ENCODE results near the gene HIVEP3.

Gene HIVEP3

DNA sequence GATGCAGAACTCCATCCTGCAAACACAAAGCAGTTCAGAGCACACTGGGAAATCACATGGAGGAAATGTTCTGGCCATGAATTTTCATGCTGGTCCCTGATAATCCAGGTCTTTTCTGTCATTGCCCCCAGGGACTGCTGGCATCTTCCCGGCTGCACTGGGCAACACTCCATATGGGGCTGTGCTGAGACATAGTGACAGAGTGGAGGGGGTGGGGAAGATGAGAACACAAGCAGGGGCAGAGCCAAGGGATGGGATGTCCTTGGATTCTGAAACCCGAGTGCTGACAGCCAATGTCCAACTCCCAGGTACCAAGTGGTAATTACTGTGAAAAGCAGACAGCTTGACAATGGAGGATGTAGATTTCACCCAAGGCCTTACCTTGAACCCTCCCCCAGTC, 185.7 kb downstream of the HIVEP3 start:
- no peak overlapping the region for H3K27ac Mint-ChIP-seq
- TF ChIP-seq, protein P1, sequence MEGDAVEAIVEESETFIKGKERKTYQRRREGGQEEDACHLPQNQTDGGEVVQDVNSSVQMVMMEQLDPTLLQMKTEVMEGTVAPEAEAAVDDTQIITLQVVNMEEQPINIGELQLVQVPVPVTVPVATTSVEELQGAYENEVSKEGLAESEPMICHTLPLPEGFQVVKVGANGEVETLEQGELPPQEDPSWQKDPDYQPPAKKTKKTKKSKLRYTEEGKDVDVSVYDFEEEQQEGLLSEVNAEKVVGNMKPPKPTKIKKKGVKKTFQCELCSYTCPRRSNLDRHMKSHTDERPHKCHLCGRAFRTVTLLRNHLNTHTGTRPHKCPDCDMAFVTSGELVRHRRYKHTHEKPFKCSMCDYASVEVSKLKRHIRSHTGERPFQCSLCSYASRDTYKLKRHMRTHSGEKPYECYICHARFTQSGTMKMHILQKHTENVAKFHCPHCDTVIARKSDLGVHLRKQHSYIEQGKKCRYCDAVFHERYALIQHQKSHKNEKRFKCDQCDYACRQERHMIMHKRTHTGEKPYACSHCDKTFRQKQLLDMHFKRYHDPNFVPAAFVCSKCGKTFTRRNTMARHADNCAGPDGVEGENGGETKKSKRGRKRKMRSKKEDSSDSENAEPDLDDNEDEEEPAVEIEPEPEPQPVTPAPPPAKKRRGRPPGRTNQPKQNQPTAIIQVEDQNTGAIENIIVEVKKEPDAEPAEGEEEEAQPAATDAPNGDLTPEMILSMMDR (IDR thresholded peaks at IDR 0.05; ENCODE audit: unreplicated experiment in 3 of 3), result no peak
- H3K27me3 Mint-ChIP-seq (ENCODE audit: low read depth), result peaks cover 3% of the 10 kb centered on the region
- no peaks in the 10 kb centered on the region for H3K36me3 Mint-ChIP-seq (ENCODE audit: low read depth)
- no peaks in the 10 kb centered on the region for H3K9me3 Mint-ChIP-seq
- no peak overlapping the region for H3K4me3 Mint-ChIP-seq
- peaks cover 66% of the 10 kb centered on the region for H3K4me1 Mint-ChIP-seq

DNA sequence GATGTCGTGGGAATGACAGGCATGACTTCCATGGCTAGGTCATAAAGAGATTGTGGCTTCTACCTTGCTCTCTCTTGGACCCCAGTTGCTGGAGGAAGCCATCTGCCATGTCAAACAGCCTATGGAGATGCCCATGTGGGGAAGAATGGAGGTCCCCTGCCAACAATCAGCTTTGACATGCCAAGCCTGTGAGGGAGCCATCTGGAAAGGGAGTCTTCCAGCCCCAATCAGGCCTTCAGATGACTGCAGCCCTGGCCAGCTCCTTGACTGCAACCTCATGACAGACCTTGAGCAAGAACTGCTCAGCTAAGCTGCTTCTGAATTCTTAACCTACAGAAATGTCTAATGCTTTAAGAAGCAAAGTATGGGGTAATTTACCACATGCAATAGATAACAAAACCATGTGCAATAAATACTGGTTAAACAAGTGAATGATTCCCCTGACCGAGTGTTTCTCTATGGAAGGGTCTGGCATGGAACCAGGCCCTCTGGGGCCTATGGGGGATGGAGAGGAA, 187.1 kb downstream of the HIVEP3 start:
- Mint-ChIP-seq H3K4me1 (peaks cover 61% of the 10 kb centered on the region), H3K9me3 (no peaks in the 10 kb centered on the region), H3K36me3 (ENCODE audit: low read depth) (no peaks in the 10 kb centered on the region), H3K27me3 (ENCODE audit: low read depth) (no peaks in the 10 kb centered on the region), H3K27ac (no peak overlapping the region), H3K4me3 (no peak overlapping the region)
- TF ChIP-seq, protein P1 (IDR thresholded peaks at IDR 0.05; ENCODE audit: unreplicated experiment in 3 of 3), result no peak

DNA sequence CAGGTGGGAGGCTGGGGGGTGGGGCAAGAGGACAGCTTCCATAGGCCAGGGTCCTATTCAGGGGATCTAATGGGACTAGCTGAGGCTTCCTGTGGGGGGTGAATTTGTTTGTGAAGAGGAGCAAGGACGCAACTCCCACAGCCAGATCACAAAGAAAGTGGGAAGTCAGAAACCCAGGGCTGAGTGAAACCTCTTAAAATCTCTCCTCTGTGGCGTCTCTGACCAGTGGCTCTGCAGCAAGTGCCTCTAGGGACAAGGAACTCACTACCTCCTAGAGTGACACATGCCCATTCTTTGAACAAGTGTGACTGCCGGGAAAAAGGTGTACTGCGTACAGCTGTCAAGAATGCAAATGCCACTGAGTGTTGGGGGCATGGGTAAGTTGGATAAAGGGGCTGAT, 187.9 kb downstream of the HIVEP3 start:
- Mint-ChIP-seq H3K4me1 (peaks cover 58% of the 10 kb centered on the region), H3K27me3 (ENCODE audit: low read depth) (no peaks in the 10 kb centered on the region), H3K36me3 (ENCODE audit: low read depth) (no peaks in the 10 kb centered on the region), H3K9me3 (no peaks in the 10 kb centered on the region), H3K4me3 (no peak overlapping the region), H3K27ac (no peak overlapping the region)
- TF ChIP-seq, protein P1 (IDR thresholded peaks at IDR 0.05; ENCODE audit: unreplicated experiment in 3 of 3), result no peak

DNA sequence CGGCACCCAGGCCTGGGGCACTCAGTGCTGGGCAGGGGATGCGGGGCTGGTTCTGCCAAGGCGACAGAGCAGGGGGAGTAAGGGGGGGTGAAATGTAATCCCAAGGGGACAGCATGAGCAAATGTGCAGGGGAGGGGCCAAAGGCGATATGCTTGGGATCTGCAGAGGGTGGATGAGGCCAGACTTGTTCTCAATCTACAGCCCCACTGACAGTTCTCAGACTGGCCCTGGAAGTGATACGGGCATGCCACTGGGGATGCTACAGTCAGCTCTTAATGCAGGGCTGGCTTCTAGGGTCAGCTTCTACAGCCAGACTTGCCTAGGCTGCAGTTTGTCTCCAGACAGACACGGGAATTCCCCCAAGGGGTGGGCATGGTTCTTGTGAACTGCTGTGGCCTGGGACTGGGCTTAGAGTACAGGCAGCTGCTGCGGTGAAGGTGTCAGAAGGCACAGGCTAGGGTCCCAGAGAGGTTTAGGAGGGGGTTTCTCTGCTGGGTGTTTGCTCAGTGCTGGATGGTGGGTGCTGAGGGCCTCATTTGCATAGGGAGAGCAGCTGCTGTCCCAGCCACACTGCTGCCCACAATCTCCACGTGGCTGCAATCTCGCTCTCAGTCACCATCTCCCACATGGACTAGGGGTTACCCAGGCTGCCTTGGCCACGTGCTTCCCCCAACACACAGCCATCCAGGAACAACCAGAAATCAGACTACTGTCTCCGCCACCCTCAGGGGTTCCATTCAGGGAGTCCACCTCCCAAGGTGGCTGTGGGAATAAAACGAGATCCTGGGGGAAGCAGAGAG, 190.1 kb downstream of the HIVEP3 start:
- peaks cover 4% of the 10 kb centered on the region for H3K27me3 Mint-ChIP-seq (ENCODE audit: low read depth)
- peaks cover 38% of the 10 kb centered on the region for H3K4me1 Mint-ChIP-seq
- no peak overlapping the region for H3K4me3 Mint-ChIP-seq
- TF ChIP-seq, protein P1 (IDR thresholded peaks at IDR 0.05; ENCODE audit: unreplicated experiment in 3 of 3), result no peak
- peak overlapping the region; percentile 18 to 57 (median 50) for H3K27ac Mint-ChIP-seq
- no peaks in the 10 kb centered on the region for H3K9me3 Mint-ChIP-seq
- no peaks in the 10 kb centered on the region for H3K36me3 Mint-ChIP-seq (ENCODE audit: low read depth)

DNA sequence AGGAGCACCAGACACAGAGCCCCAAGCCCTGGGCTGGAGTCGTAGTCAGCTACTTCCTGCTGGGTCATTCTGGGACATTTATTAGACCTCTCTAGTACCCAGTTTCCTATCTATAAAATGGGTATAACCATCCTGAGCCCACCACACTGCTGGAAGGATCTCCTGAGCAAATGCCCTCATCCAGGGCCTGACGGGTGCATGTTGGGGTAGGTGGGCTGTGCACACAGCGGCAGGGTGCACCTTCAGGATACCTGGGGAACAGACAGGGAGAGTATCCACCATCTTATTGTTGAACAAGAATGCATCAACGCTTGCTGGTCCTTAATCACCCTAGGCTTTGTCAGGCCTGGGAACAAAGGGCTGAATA, 191.0 kb downstream of the HIVEP3 start:
- TF ChIP-seq, protein P1 (IDR thresholded peaks at IDR 0.05; ENCODE audit: unreplicated experiment in 3 of 3), result no peak
- H3K9me3 Mint-ChIP-seq, result no peaks in the 10 kb centered on the region
- H3K4me1 Mint-ChIP-seq, result peaks cover 38% of the 10 kb centered on the region
- no peaks in the 10 kb centered on the region for H3K36me3 Mint-ChIP-seq (ENCODE audit: low read depth)
- H3K27me3 Mint-ChIP-seq (ENCODE audit: low read depth), result peaks cover 8% of the 10 kb centered on the region
- no peak overlapping the region for H3K4me3 Mint-ChIP-seq
- H3K27ac Mint-ChIP-seq, result no peak overlapping the region

All from nephron (organoid).